ENCODE measurements around the gene THOP1. TPM values are rescaled to one million over a fixed set of nuclear protein-coding genes. Genes with fewer than 3 reads are reported as not detected.

THOP1 gene
- total and polyA plus RNA-seq, 7 donors = 46.0 to 92.2 (median 59.0) TPM

- Histone ChIP-seq H3K4me1 (no peaks in the 10 kb centered on the region), H3K36me3 (ENCODE audit: insufficient read depth in 1 of 2, low read depth in 1 of 2) (peaks cover 7 to 90% of the 10 kb centered on the region in 2 donors), H3K27me3 (ENCODE audit: insufficient read depth in 3 of 3, low read length in 2 of 3) (no peaks in the 10 kb centered on the region), H3K27ac (no peak overlapping the region), H3K4me3 (no peak overlapping the region), H3K9me3 (no peaks in the 10 kb centered on the region)
- no peak for TF ChIP-seq CTCF (IDR thresholded peaks at IDR 0.05)
- 86 to 93% (median 91%) methylated on average over 16 of the region's 16 CpGs for WGBS, 3 donors
- ATAC-seq = no peak
- intact Hi-C loops (cut with DNase I) = no loop called here
- no peak for DNase-seq
These were observed 24.0 kb upstream of the THOP1 start for GRCh38 chr19:2761309-2761677.

- Histone ChIP-seq H3K4me1 (no peaks in the 10 kb centered on the region), H3K9me3 (no peaks in the 10 kb centered on the region), H3K36me3 (ENCODE audit: insufficient read depth in 1 of 2, low read depth in 1 of 2) (peaks cover 7 to 90% of the 10 kb centered on the region in 2 donors), H3K4me3 (no peak overlapping the region), H3K27me3 (ENCODE audit: insufficient read depth in 3 of 3, low read length in 2 of 3) (no peaks in the 10 kb centered on the region), H3K27ac (no peak overlapping the region)
- intact Hi-C loops (cut with DNase I) = no loop called here
- DNase-seq = no peak
- no peak for ATAC-seq
- 92 to 94% (median 93%) methylated on average over 42 to 43 of the region's 43 CpGs for WGBS, 3 donors
- no peak for TF ChIP-seq CTCF (IDR thresholded peaks at IDR 0.05)
These were observed 23.2 kb upstream of the THOP1 start for GRCh38 chr19:2761876-2762782.

GRCh38 chr19:2762783-2763496 is 22.4 kb upstream of the THOP1 start:
- ATAC-seq = peak in 1 of 4 donors; percentile 6
- WGBS, 3 donors = 94 to 95% (median 95%) methylated on average over 23 of the region's 23 CpGs
- intact Hi-C loops (cut with DNase I) = no loop called here

GRCh38 chr19:2763687-2764086 is 21.6 kb upstream of the THOP1 start:
- no peaks in the 10 kb centered on the region for H3K4me1 ChIP-seq
- H3K4me3 ChIP-seq = no peak overlapping the region
- H3K9me3 ChIP-seq = no peaks in the 10 kb centered on the region
- no peaks in the 10 kb centered on the region for H3K27me3 ChIP-seq (ENCODE audit: insufficient read depth in 3 of 3, low read length in 2 of 3)
- H3K36me3 ChIP-seq (ENCODE audit: insufficient read depth in 1 of 2, low read depth in 1 of 2) = peaks cover 7 to 91% of the 10 kb centered on the region in 2 donors
- TF ChIP-seq CTCF (IDR thresholded peaks at IDR 0.05) = no peak
- intact Hi-C loops (cut with DNase I) = no loop called here
- WGBS, 3 donors = 92 to 96% (median 96%) methylated on average over 12 of the region's 12 CpGs
- DNase-seq (no peak), ATAC-seq (no peak)
- no peak overlapping the region for H3K27ac ChIP-seq

More at GRCh38 chr19:2762783-2763496, 22.4 kb upstream of the THOP1 start:
- DNase-seq = no peak
- Histone ChIP-seq H3K4me3 (no peak overlapping the region), H3K9me3 (no peaks in the 10 kb centered on the region), H3K36me3 (ENCODE audit: insufficient read depth in 1 of 2, low read depth in 1 of 2) (peaks cover 7 to 89% of the 10 kb centered on the region in 2 donors), H3K4me1 (no peaks in the 10 kb centered on the region), H3K27ac (no peak overlapping the region), H3K27me3 (ENCODE audit: insufficient read depth in 3 of 3, low read length in 2 of 3) (no peaks in the 10 kb centered on the region)
- no peak for TF ChIP-seq CTCF (IDR thresholded peaks at IDR 0.05)
